SH-SY5Y (cell line): ENCODE data around the gene NOL4L.

Source experiments
- GATA2 ChIP-seq: IDR thresholded peaks from 2 replicates; pipeline ENCODE4 v1.6.1; 2011; ENCODE audit warnings: mild to moderate bottlenecking, low read depth, low read length
- GATA3 ChIP-seq: IDR thresholded peaks from 2 replicates; pipeline ENCODE4 v1.6.1; 2011; ENCODE audit warnings: low read depth, mild to moderate bottlenecking, low read length, moderate library complexity

DNA sequence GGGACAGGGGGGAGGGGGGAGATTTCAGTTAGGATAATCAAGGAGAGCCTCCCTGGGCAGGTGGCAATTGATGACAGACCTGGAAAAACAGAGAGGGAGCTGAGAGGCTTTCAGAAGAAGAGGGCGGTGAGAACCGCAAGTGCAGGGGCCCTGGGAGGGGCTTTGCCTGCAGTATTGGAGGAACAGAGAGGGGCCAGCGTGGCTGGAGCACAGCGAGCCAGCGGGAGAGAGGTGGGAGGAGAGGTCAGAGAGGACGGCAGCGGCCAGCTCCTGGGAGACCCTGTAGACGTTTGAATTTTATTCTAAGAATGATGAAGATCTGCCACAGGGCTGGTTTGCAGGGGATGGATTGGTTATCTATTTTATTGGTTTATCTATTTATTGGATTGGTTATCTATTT lies 34.5 kb upstream of the NOL4L start:
- TF ChIP-seq GATA2 (no peak), GATA3 (no peak)
